SKM-1 treated with dmso at 0.1 percent for 144 hours (cell line): ENCODE data around the gene CD1D.

Experiments
- DNase-seq: peaks from one replicate; lab custom pipeline; 2025; ENCODE audit not compliant: unreplicated experiment; lab: John Stamatoyannopoulos, UW

Gene CD1D

GRCh38 chr1:158180741-158181576, at the start of gene CD1D:
TSS of gene CD1D (plus strand) at chr1:158180895. CDS start at chr1:158181102, 207 bp downstream.
- DNase-seq, result peak; percentile 80

- no peak for DNase-seq
These were observed 49.5 kb upstream of the CD1D start for GRCh38 chr1:158131217-158131616.

- DNase-seq, result no peak
These were observed 39.9 kb upstream of the CD1D start for GRCh38 chr1:158140764-158141192.

- DNase-seq, result no peak
These were observed 35.4 kb upstream of the CD1D start for GRCh38 chr1:158145173-158145719.

GRCh38 chr1:158146165-158146564, 34.5 kb upstream of the CD1D start:
- DNase-seq, result no peak

GRCh38 chr1:158146739-158147138, 34.0 kb upstream of the CD1D start:
- no peak for DNase-seq

- DNase-seq, result no peak
These were observed 33.3 kb upstream of the CD1D start for GRCh38 chr1:158147401-158147800.

GRCh38 chr1:158147869-158148268, 32.8 kb upstream of the CD1D start:
- DNase-seq, result no peak

- peak; percentile 51 for DNase-seq
These were observed 32.2 kb upstream of the CD1D start for GRCh38 chr1:158148468-158148867.

GRCh38 chr1:158149175-158149574, 31.5 kb upstream of the CD1D start:
- no peak for DNase-seq

- peak; percentile 87 for DNase-seq
These were observed 31.0 kb upstream of the CD1D start for GRCh38 chr1:158149577-158150269.

GRCh38 chr1:158150523-158150922, 30.2 kb upstream of the CD1D start:
- DNase-seq, result peak; percentile 97

- no peak for DNase-seq
These were observed 27.5 kb upstream of the CD1D start for GRCh38 chr1:158153179-158153578.

- no peak for DNase-seq
These were observed 26.8 kb upstream of the CD1D start for GRCh38 chr1:158153746-158154444.

GRCh38 chr1:158154501-158154900, 26.2 kb upstream of the CD1D start:
- DNase-seq, result no peak

GRCh38 chr1:158155673-158156072, 25.0 kb upstream of the CD1D start:
- DNase-seq, result no peak

- no peak for DNase-seq
These were observed 21.1 kb upstream of the CD1D start for GRCh38 chr1:158159597-158159996.

GRCh38 chr1:158161446-158161845, 19.2 kb upstream of the CD1D start:
- DNase-seq, result no peak

- peak; percentile 60 for DNase-seq
These were observed 17.4 kb upstream of the CD1D start for GRCh38 chr1:158163000-158163947.

GRCh38 chr1:158169105-158169504, 11.6 kb upstream of the CD1D start:
- DNase-seq, result no peak
